ENCODE measurements around the gene PRMT5.
A peak's percentile ranks its signal among the peaks of the same experiment; 100 is the strongest.

Gene PRMT5

DNA sequence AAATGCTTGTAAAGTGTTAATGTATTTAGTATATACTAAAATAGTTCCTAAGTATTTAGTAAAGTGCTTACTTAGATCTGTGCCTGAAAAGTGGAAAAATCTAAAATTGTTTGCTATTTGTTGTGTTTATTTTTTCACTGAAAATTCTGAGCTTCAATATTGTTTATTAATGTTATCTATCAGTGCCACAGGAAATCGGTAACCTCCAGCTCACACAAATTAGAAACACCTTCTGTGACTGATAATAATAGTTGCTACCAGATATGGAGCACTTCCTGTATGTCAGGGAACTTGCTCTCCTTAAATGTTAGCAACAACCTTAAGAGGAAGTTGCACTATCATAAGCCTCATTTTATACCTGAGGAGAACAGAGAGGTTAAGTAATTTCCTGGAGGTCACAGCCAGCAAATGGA is 58.4 kb downstream of the PRMT5 start:
- Histone ChIP-seq H4K20me1 (ENCODE audit: insufficient read depth, low read length, poor library complexity, severe bottlenecking) (no peaks in the 10 kb centered on the region), H3K9ac (ENCODE audit: low read depth, low read length, poor library complexity, severe bottlenecking) (peak overlapping the region; percentile 81)
- no peak for TF ChIP-seq EZH2phosphoT487 (IDR thresholded peaks at IDR 0.05; ENCODE audit: borderline replicate concordance)
- TF ChIP-seq, protein P1, sequence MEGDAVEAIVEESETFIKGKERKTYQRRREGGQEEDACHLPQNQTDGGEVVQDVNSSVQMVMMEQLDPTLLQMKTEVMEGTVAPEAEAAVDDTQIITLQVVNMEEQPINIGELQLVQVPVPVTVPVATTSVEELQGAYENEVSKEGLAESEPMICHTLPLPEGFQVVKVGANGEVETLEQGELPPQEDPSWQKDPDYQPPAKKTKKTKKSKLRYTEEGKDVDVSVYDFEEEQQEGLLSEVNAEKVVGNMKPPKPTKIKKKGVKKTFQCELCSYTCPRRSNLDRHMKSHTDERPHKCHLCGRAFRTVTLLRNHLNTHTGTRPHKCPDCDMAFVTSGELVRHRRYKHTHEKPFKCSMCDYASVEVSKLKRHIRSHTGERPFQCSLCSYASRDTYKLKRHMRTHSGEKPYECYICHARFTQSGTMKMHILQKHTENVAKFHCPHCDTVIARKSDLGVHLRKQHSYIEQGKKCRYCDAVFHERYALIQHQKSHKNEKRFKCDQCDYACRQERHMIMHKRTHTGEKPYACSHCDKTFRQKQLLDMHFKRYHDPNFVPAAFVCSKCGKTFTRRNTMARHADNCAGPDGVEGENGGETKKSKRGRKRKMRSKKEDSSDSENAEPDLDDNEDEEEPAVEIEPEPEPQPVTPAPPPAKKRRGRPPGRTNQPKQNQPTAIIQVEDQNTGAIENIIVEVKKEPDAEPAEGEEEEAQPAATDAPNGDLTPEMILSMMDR (conservative IDR thresholded peaks at IDR 0.05; ENCODE audit: low read length), result no peak

More for the DNA sequence above, 58.4 kb downstream of the PRMT5 start:
- Histone ChIP-seq H3K27me3 (ENCODE audit: insufficient read depth, low read length, poor library complexity, severe bottlenecking) (no peaks in the 10 kb centered on the region), H3K4me3 (ENCODE audit: low read length, poor library complexity, severe bottlenecking) (peak overlapping the region; percentile 83), H3K4me2 (ENCODE audit: low read depth, low read length, poor library complexity, severe bottlenecking) (peak overlapping the region; percentile 69), H3K4me1 (ENCODE audit: insufficient read depth, low read length, poor library complexity, severe bottlenecking) (peaks cover 17% of the 10 kb centered on the region), H3K9me2 (replicated peaks; ENCODE audit: low read depth, low read length) (no peaks in the 10 kb centered on the region), H2AFZ (ENCODE audit: low read length) (peak overlapping the region; percentile 83), H3F3A (ENCODE audit: low read depth) (peaks cover 4% of the 10 kb centered on the region; the same call in 1 of the 2 replicates), H3K36me3 (ENCODE audit: insufficient read depth, low read length) (peaks cover 8% of the 10 kb centered on the region; the same call in 1 of the 2 replicates), H3K79me2 (ENCODE audit: insufficient read depth, low read length) (peaks cover 3% of the 10 kb centered on the region; the same call in 1 of the 2 replicates), H3K9me3 (ENCODE audit: insufficient read depth, low read depth, low read length) (no peaks in the 10 kb centered on the region)
